GM12892 (cell line): ENCODE results near the gene KCTD8.

ENCODE experiments used
- POLR2A ChIP-seq: IDR thresholded peaks from 2 replicates; pipeline ENCODE4 v1.6.1; 2011; ENCODE audit warnings: low read depth, low read length, control low read depth
- POLR2AphosphoS5 ChIP-seq: IDR thresholded peaks from 2 replicates; pipeline ENCODE4 v1.6.1; 2011; ENCODE audit warnings: low read depth, low read length, control low read depth

GRCh38 chr4:44186850-44187246, 261.8 kb downstream of the KCTD8 start:
- TF ChIP-seq POLR2AphosphoS5 (no peak), POLR2A (no peak)
